Endodermal cell (in vitro differentiated cells): ENCODE results near the gene EEPD1. TPM values are rescaled to one million over a fixed set of nuclear protein-coding genes. Genes with fewer than 3 reads are reported as not detected.

Experiments
- DNase-seq: peaks from one replicate; pipeline ENCODE4 v3.0.0-alpha.2; 2017
- H3K27ac ChIP-seq: 2 replicates; pipeline ENCODE4 v1.5.1; 2013; ENCODE audit warnings: mild to moderate bottlenecking, low read depth, low read length, moderate library complexity
- H3K27me3 ChIP-seq: 2 replicates; pipeline ENCODE4 v1.6.1; 2013; ENCODE audit warnings: mild to moderate bottlenecking, low read length, moderate library complexity; ENCODE audit not compliant: insufficient read depth, control insufficient read depth, poor library complexity, severe bottlenecking
- H3K36me3 ChIP-seq: 2 replicates; pipeline ENCODE4 v1.7.0; 2013; ENCODE audit warnings: mild to moderate bottlenecking, low read length, moderate library complexity; ENCODE audit not compliant: control insufficient read depth, insufficient read depth
- H3K4me1 ChIP-seq: one replicate; pipeline ENCODE4 v1.7.0; 2013; ENCODE audit warnings: low read length; ENCODE audit not compliant: control insufficient read depth, insufficient read depth
- H3K4me3 ChIP-seq: 2 replicates; pipeline ENCODE4 v1.5.1; 2013; ENCODE audit warnings: mild to moderate bottlenecking, low read length, moderate library complexity
- H3K9ac ChIP-seq: 2 replicates; pipeline ENCODE4 v1.6.1; 2013; ENCODE audit warnings: mild to moderate bottlenecking, low read length, moderate library complexity; ENCODE audit not compliant: poor library complexity, severe bottlenecking; ENCODE audit errors: extremely low read depth
- H3K9me3 ChIP-seq: 2 replicates; pipeline ENCODE4 v1.6.1; 2013; ENCODE audit warnings: mild to moderate bottlenecking, low read length, moderate library complexity; ENCODE audit not compliant: control insufficient read depth
- H3K27ac Mint-ChIP-seq: 2 replicates; pipeline ENCODE4 v1.8.0; 2020; ENCODE audit warnings: mixed read lengths
- H3K27me3 Mint-ChIP-seq: 2 replicates; pipeline ENCODE4 v1.8.0; 2021; ENCODE audit warnings: mild to moderate bottlenecking, mixed read lengths; ENCODE audit not compliant: insufficient read depth
- H3K36me3 Mint-ChIP-seq: 2 replicates; pipeline ENCODE4 v1.8.0; 2020; ENCODE audit warnings: low read depth, mixed read lengths
- H3K4me1 Mint-ChIP-seq: 2 replicates; pipeline ENCODE4 v1.8.0; 2020; ENCODE audit warnings: mixed read lengths
- H3K4me3 Mint-ChIP-seq: 2 replicates; pipeline ENCODE4 v1.8.0; 2020; ENCODE audit warnings: mild to moderate bottlenecking, moderate library complexity, mixed read lengths
- H3K9me3 Mint-ChIP-seq: 2 replicates; pipeline ENCODE4 v1.8.0; 2020; ENCODE audit warnings: mild to moderate bottlenecking, mixed read lengths
- WGBS, 2 experiments: methylation state at CpG; one replicate each; pipeline versions ENCODE4 v1.1.5 to v1.1.7; 2013; ENCODE audit warnings: missing lambda C conversion rate in 2 of 2, mixed read lengths in 1 of 2; ENCODE audit not compliant: insufficient coverage in 1 of 2, insufficient read length in 1 of 2; 5-methylcytosine and 5-hydroxymethylcytosine counted together
- total RNA-seq, 2 donors: library from RNA; stranded (reverse); fragmentation: NEBNext Ultra II Directional in 1 of 2; extraction: Animal tissue kit (Norgen Biotek cat#: 25700) in 1 of 2; gene quantifications; 2 replicates in 1 of 2; 3 replicates in 1 of 2; pipeline ENCODE4 v1.2.1, GENCODE V29; 2021
- TF ChIP-seq, protein P1 (sequence below): fragments of 200-600 bp; sonication (generic); conservative IDR thresholded peaks from 2 replicates; pipeline ENCODE4 v1.5.0; 2021; ENCODE audit warnings: antibody characterized with exemption, mild to moderate bottlenecking

EEPD1 gene
- total RNA-seq, 2 donors from 2014 or later, result 9.7 to 11.4 TPM

GRCh38 chr7:36186359-36187121, 33.5 kb downstream of the EEPD1 start:
- no peaks in the 10 kb centered on the region for H3K9me3 ChIP-seq
- H3K27me3 ChIP-seq, result no peaks in the 10 kb centered on the region
- H3K4me3 ChIP-seq, result no peak overlapping the region
- peaks cover 18% of the 10 kb centered on the region for H3K4me1 ChIP-seq
- TF ChIP-seq, protein P1, sequence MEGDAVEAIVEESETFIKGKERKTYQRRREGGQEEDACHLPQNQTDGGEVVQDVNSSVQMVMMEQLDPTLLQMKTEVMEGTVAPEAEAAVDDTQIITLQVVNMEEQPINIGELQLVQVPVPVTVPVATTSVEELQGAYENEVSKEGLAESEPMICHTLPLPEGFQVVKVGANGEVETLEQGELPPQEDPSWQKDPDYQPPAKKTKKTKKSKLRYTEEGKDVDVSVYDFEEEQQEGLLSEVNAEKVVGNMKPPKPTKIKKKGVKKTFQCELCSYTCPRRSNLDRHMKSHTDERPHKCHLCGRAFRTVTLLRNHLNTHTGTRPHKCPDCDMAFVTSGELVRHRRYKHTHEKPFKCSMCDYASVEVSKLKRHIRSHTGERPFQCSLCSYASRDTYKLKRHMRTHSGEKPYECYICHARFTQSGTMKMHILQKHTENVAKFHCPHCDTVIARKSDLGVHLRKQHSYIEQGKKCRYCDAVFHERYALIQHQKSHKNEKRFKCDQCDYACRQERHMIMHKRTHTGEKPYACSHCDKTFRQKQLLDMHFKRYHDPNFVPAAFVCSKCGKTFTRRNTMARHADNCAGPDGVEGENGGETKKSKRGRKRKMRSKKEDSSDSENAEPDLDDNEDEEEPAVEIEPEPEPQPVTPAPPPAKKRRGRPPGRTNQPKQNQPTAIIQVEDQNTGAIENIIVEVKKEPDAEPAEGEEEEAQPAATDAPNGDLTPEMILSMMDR, result no peak
- Mint-ChIP-seq H3K27me3 (no peaks in the 10 kb centered on the region), H3K4me3 (no peak overlapping the region), H3K9me3 (no peaks in the 10 kb centered on the region), H3K27ac (peak overlapping the region; percentile 18), H3K4me1 (peaks cover 40% of the 10 kb centered on the region), H3K36me3 (no peaks in the 10 kb centered on the region)
- no peak overlapping the region for H3K27ac ChIP-seq
- H3K36me3 ChIP-seq, result no peaks in the 10 kb centered on the region
- H3K9ac ChIP-seq, result no peak overlapping the region
- 91 to 95% methylated on average over 2 to 6 of the region's 6 CpGs for WGBS, 2 experiments
- DNase-seq, result no peak

GRCh38 chr7:36188266-36188665, 35.2 kb downstream of the EEPD1 start:
- Mint-ChIP-seq H3K27ac (peak overlapping the region; percentile 72), H3K9me3 (no peaks in the 10 kb centered on the region), H3K27me3 (no peaks in the 10 kb centered on the region), H3K4me3 (no peak overlapping the region), H3K4me1 (peaks cover 31% of the 10 kb centered on the region), H3K36me3 (no peaks in the 10 kb centered on the region)
- H3K9ac ChIP-seq, result peak overlapping the region; percentile 16
- H3K4me3 ChIP-seq, result no peak overlapping the region
- H3K36me3 ChIP-seq, result no peaks in the 10 kb centered on the region
- TF ChIP-seq, protein P1, result no peak
- no peak overlapping the region for H3K27ac ChIP-seq
- peak; percentile 81 for DNase-seq
- peaks cover 11% of the 10 kb centered on the region for H3K4me1 ChIP-seq
- 70% methylated on average over 5 of the region's 5 CpGs; no CpG with 5 or more reads in 1 of the 2 experiments for WGBS, 2 experiments
- no peaks in the 10 kb centered on the region for H3K27me3 ChIP-seq
- H3K9me3 ChIP-seq, result no peaks in the 10 kb centered on the region

GRCh38 chr7:36188906-36189305, 35.9 kb downstream of the EEPD1 start:
- DNase-seq, result peak; percentile 56
- H3K27me3 ChIP-seq, result no peaks in the 10 kb centered on the region
- peaks cover 11% of the 10 kb centered on the region for H3K4me1 ChIP-seq
- Mint-ChIP-seq H3K27me3 (no peaks in the 10 kb centered on the region), H3K9me3 (no peaks in the 10 kb centered on the region), H3K36me3 (no peaks in the 10 kb centered on the region), H3K27ac (no peak overlapping the region), H3K4me1 (peaks cover 26% of the 10 kb centered on the region), H3K4me3 (no peak overlapping the region)
- no peaks in the 10 kb centered on the region for H3K36me3 ChIP-seq
- no peak overlapping the region for H3K27ac ChIP-seq
- H3K4me3 ChIP-seq, result no peak overlapping the region
- H3K9ac ChIP-seq, result peak overlapping the region; percentile 16
- 50 to 59% methylated on average over 2 to 4 of the region's 4 CpGs for WGBS, 2 experiments
- no peaks in the 10 kb centered on the region for H3K9me3 ChIP-seq
- TF ChIP-seq, protein P1, result no peak
